Measurements from ENCODE around the gene UVSSA.
"Not testable (repeated sequence)": the region's sequence is repeated elsewhere in the genome, so short reads cannot be mapped to it uniquely, and the experiment has no call there.

The UVSSA gene

GRCh38 chr4:1393866-1394265 lies 46.9 kb downstream of the UVSSA start:
- TF ChIP-seq POLR2A (IDR thresholded peaks at IDR 0.05; ENCODE audit: extremely low read depth, insufficient read length) (no peak), CTCF (IDR thresholded peaks at IDR 0.05; ENCODE audit: low read depth, low read length) (no peak), MYC (IDR thresholded peaks at IDR 0.05; ENCODE audit: low read depth, low read length) (no peak)
- TF ChIP-seq, protein P1, sequence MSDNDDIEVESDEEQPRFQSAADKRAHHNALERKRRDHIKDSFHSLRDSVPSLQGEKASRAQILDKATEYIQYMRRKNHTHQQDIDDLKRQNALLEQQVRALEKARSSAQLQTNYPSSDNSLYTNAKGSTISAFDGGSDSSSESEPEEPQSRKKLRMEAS (IDR thresholded peaks at IDR 0.05; ENCODE audit: low read depth, low read length): no peak

GRCh38 chr4:1394554-1395388 lies 47.8 kb downstream of the UVSSA start:
- not testable (repeated sequence) for H3K4me3 ChIP-seq (ENCODE audit: low read depth, low read length); DNase-seq (ENCODE audit: low read depth)

More at GRCh38 chr4:1393866-1394265, 46.9 kb downstream of the UVSSA start:
- no peak overlapping the region for H3K4me3 ChIP-seq (ENCODE audit: low read depth, low read length)
- DNase-seq (ENCODE audit: low read depth): no peak

DNA sequence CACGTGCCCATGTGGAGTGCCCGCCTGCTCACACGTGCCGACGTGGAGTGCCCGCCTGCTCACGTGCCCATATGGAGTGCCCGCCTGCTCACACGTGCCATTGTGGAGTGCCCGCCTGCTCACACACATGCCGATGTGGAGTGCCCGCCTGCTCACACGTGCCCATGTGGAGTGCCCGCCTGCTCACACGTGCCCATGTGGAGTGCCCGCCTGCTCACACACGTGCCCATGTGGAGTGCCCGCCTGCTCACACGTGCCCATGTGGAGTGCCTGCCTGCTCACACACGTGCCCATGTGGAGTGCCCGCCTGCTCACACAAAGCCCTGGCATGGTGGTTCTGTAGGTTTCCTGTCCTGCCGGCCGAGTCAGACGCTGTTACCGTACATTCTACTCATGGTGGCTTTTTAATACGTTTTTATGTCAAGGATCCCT lies 48.4 kb downstream of the UVSSA start:
- not testable (repeated sequence) for H3K4me3 ChIP-seq (ENCODE audit: low read depth, low read length); DNase-seq (ENCODE audit: low read depth)

DNA sequence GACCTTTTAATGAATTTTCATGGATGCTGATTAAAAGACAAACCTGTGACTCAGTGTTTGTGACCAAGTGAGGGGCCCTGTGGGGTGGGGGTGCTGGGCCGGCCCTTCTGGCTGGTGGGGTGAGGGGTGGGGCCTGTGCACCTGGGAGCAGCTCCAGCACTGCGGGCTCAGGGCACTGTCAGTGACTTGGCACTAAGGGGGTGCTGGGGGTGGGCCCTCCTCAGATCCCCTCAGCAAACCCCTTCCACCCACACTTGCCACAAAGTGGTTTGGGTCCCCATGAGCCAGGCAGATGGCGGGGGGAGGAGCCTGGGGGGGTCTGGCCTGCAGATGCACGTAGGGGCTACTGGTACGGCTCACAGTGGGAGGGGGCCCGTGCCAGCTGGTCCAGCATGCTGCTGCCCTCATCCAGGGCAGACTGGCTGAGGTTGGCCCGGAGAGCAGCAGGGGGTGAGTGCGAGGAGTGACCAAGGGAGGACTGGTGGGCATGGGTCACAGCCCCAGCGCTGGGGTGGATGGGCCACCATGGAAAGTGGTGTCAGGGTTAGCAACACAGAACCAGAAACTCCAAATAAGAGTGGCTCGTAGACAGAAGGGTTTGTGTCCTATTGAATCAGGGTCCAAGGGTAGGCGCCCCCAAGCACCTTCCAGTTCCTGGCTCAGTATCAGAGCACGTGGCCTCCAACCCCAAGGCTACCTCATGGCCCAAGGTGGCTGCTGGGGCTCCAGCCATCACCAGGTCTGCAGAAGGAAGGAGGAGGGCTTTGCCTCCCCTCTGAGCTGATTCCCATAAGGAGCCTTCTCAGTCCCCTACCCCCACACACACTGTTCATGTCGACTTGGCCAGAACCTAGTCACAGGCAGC lies 49.2 kb downstream of the UVSSA start:
- no peak for TF ChIP-seq POLR2A (IDR thresholded peaks at IDR 0.05; ENCODE audit: extremely low read depth, insufficient read length)
- no peak for TF ChIP-seq MYC (IDR thresholded peaks at IDR 0.05; ENCODE audit: low read depth, low read length)
- no peak for TF ChIP-seq CTCF (IDR thresholded peaks at IDR 0.05; ENCODE audit: low read depth, low read length)
- TF ChIP-seq, protein P1 (IDR thresholded peaks at IDR 0.05; ENCODE audit: low read depth, low read length): no peak
- no peak overlapping the region for H3K4me3 ChIP-seq (ENCODE audit: low read depth, low read length)
- DNase-seq (ENCODE audit: low read depth): no peak

DNA sequence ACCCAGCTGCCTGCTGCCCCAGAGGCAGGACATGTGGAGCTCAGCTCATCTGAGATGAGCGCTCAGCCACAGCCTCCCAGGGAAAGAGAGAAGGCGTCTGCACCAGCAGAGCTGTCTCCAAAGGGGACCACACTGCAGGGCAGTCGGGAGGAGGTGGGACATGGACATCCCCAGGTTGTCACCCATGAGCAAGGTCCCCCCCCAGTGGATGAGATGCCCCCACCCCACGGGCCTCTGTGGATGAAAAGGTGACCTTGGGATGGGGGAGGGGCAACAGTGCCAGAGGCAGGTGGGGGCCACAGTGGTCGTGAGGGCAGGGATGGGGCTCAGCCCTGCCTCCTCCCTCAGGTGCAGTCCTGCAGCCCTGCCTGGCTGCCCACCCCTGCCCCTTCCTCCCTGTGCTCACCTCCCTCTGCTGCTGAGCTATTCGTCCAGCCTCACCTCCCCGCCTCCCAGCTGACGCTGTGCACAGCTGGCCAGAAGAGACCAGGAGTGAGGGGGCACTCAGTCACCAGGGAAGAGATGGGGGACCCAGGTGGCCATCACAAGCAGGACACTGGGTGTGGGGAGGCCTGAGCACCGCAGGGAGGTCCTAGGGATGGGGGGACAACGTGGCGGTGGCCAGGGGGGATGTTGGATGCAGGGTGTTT lies 49.9 kb downstream of the UVSSA start:
- no peak overlapping the region for H3K4me3 ChIP-seq (ENCODE audit: low read depth, low read length)
- TF ChIP-seq MYC (IDR thresholded peaks at IDR 0.05; ENCODE audit: low read depth, low read length) (no peak), CTCF (IDR thresholded peaks at IDR 0.05; ENCODE audit: low read depth, low read length) (no peak), POLR2A (IDR thresholded peaks at IDR 0.05; ENCODE audit: extremely low read depth, insufficient read length) (no peak)
- TF ChIP-seq, protein P1 (IDR thresholded peaks at IDR 0.05; ENCODE audit: low read depth, low read length): no peak
- DNase-seq (ENCODE audit: low read depth): no peak

GRCh38 chr4:1398681-1399507 lies 51.9 kb downstream of the UVSSA start:
- no peak for DNase-seq (ENCODE audit: low read depth)
- TF ChIP-seq MYC (IDR thresholded peaks at IDR 0.05; ENCODE audit: low read depth, low read length) (no peak), POLR2A (IDR thresholded peaks at IDR 0.05; ENCODE audit: extremely low read depth, insufficient read length) (no peak), CTCF (IDR thresholded peaks at IDR 0.05; ENCODE audit: low read depth, low read length) (no peak)
- TF ChIP-seq, protein P1 (IDR thresholded peaks at IDR 0.05; ENCODE audit: low read depth, low read length): no peak
- no peak overlapping the region for H3K4me3 ChIP-seq (ENCODE audit: low read depth, low read length)

Measured in NB4 (cell line).